H1 (cell line): ENCODE results near the gene ARRB1. TPM values are rescaled to one million over a fixed set of nuclear protein-coding genes. Genes with fewer than 3 reads are reported as not detected.

ENCODE experiments used
- CTCF ChIA-PET: fragments of 300-600 bp; sonication (Branson Sonifier 250); formaldehyde crosslinking; loops from one replicate; lab custom pipeline; 2021; ENCODE audit not compliant: partially characterized antibody; lab: Charles Lee
- POLR2A ChIA-PET: fragments of 300-600 bp; sonication (Branson Sonifier 250); formaldehyde crosslinking; loops from one replicate; lab custom pipeline; 2021; ENCODE audit warnings: inconsistent platforms; ENCODE audit not compliant: partially characterized antibody; lab: Charles Lee
- DNase-seq, 2 experiments: peaks; one replicate each; pipeline versions ENCODE4 v3.0.0 to v3.0.0-alpha.2; 2010 to 2022; ENCODE audit warnings: low spot score in 2 of 2, low read depth in 1 of 2, mixed read lengths in 1 of 2
- FAIRE-seq: peaks from 2 replicates; lab custom pipeline; 2011; peaks lifted over from hg19 to GRCh38; lab: Jason Lieb, UNC
- H2AFZ ChIP-seq: 2 replicates; pipeline ENCODE4 v1.8.1; 2012; ENCODE audit warnings: low read length, inconsistent platforms
- H2AK5ac ChIP-seq: 2 replicates; pipeline ENCODE4 v1.6.1; 2013; ENCODE audit warnings: low read depth, low read length
- H2BK120ac ChIP-seq: replicated peaks from 2 replicates; pipeline ENCODE3; 2013; ENCODE audit warnings: low read depth, low read length, inconsistent platforms
- H2BK12ac ChIP-seq: 2 replicates; pipeline ENCODE4 v1.6.1; 2013; ENCODE audit warnings: low read depth, low read length
- H2BK15ac ChIP-seq: 2 replicates; pipeline ENCODE4 v1.6.1; 2013; ENCODE audit warnings: low read length
- H2BK20ac ChIP-seq: 2 replicates; pipeline ENCODE4 v1.6.1; 2013; ENCODE audit warnings: low read length
- H2BK5ac ChIP-seq: 2 replicates; pipeline ENCODE4 v1.6.1; 2013; ENCODE audit warnings: low read depth, low read length
- H3K14ac ChIP-seq: 2 replicates; pipeline ENCODE4 v1.6.1; 2013; ENCODE audit warnings: inconsistent platforms; ENCODE audit not compliant: insufficient read length
- H3K18ac ChIP-seq: 2 replicates; pipeline ENCODE4 v1.6.1; 2013; ENCODE audit warnings: low read length; ENCODE audit errors: extremely low read depth
- H3K23ac ChIP-seq: 2 replicates; pipeline ENCODE4 v1.6.1; 2013; ENCODE audit warnings: inconsistent platforms; ENCODE audit not compliant: insufficient read length
- H3K23me2 ChIP-seq: 2 replicates; pipeline ENCODE4 v1.6.1; 2013; ENCODE audit warnings: low read depth, low read length
- H3K27ac ChIP-seq: 2 replicates; pipeline ENCODE4 v1.6.1; 2011; ENCODE audit warnings: low read depth, low read length, inconsistent platforms
- H3K27me3 ChIP-seq, 4 experiments: replicated peaks in 1 of 4; 1 replicate in 1 of 4; 2 replicates in 3 of 4; pipeline versions ENCODE4 v1.6.1 to v1.8.1; 2011 to 2013; ENCODE audit warnings: low read length in 3 of 4, mild to moderate bottlenecking in 3 of 4, inconsistent platforms in 2 of 4, mixed read lengths in 2 of 4, moderate library complexity in 1 of 4; ENCODE audit not compliant: control insufficient read depth in 3 of 4, insufficient read depth in 3 of 4; ENCODE audit errors: extremely low read depth in 1 of 4
- H3K36me3 ChIP-seq, 4 experiments: 2 replicates each; pipeline versions ENCODE4 v1.6.1 to v1.8.1; 2011 to 2013; ENCODE audit warnings: mild to moderate bottlenecking in 4 of 4, low read length in 3 of 4, moderate library complexity in 2 of 4, control low read depth in 1 of 4, inconsistent platforms in 1 of 4; ENCODE audit not compliant: insufficient read depth in 4 of 4, control insufficient read depth in 2 of 4
- H3K4ac ChIP-seq: replicated peaks from 2 replicates; pipeline ENCODE3; 2013; ENCODE audit warnings: low read length, low read depth, mixed read lengths, inconsistent platforms; ENCODE audit not compliant: insufficient read length
- H3K4me1 ChIP-seq, 4 experiments: replicated peaks in 1 of 4; 1 replicate in 1 of 4; 2 replicates in 3 of 4; pipeline versions ENCODE4 v1.6.1 to v1.8.1; 2011 to 2013; ENCODE audit warnings: low read length in 3 of 4, inconsistent platforms in 2 of 4, mixed read lengths in 1 of 4; ENCODE audit not compliant: insufficient read depth in 4 of 4, control insufficient read depth in 3 of 4
- H3K4me2 ChIP-seq, 2 experiments: 2 replicates each; pipeline versions ENCODE4 v1.6.1 to v1.8.1; 2011 to 2013; ENCODE audit warnings: low read depth in 2 of 2, low read length in 2 of 2, control low read depth in 1 of 2, inconsistent platforms in 1 of 2, mild to moderate bottlenecking in 1 of 2; ENCODE audit not compliant: insufficient read depth in 1 of 2
- H3K4me3 ChIP-seq, 4 experiments: fragments of 200-600, 300-600 bp in 1 of 4; sonication (generic), shearing (Covaris generic), sonication (Bioruptor Twin) in 1 of 4; 2 replicates each; pipeline versions ENCODE4 v1.5.1 to v1.8.1; 2011 to 2016; ENCODE audit warnings: low read length in 4 of 4, low read depth in 3 of 4, control low read depth in 2 of 4, inconsistent platforms in 2 of 4, mild to moderate bottlenecking in 2 of 4, mixed read lengths in 1 of 4, moderate library complexity in 1 of 4; ENCODE audit not compliant: insufficient read depth in 2 of 4; ENCODE audit errors: extremely low read depth in 1 of 4
- H3K56ac ChIP-seq: replicated peaks from 2 replicates; pipeline ENCODE3; 2013; ENCODE audit warnings: low read depth, mild to moderate bottlenecking, mixed read lengths, low read length, inconsistent platforms; ENCODE audit not compliant: insufficient read length
- H3K79me1 ChIP-seq: 2 replicates; pipeline ENCODE4 v1.6.1; 2013; ENCODE audit warnings: low read depth, low read length, control low read depth
- H3K79me2 ChIP-seq, 2 experiments: 2 replicates each; pipeline versions ENCODE4 v1.6.1 to v1.8.1; 2012 to 2013; ENCODE audit warnings: low read length in 2 of 2, mild to moderate bottlenecking in 2 of 2, inconsistent platforms in 1 of 2; ENCODE audit not compliant: insufficient read depth in 2 of 2, control insufficient read depth in 1 of 2
- H3K9ac ChIP-seq, 4 experiments: replicated peaks in 1 of 4; 1 replicate in 1 of 4; 2 replicates in 3 of 4; pipeline versions ENCODE4 v1.6.1 to v1.8.1; 2011 to 2013; ENCODE audit warnings: low read depth in 3 of 4, low read length in 3 of 4, control low read depth in 2 of 4, mild to moderate bottlenecking in 2 of 4, moderate library complexity in 2 of 4, inconsistent platforms in 1 of 4; ENCODE audit errors: extremely low read depth in 1 of 4
- H3K9me3 ChIP-seq, 2 experiments: 2 replicates each; pipeline versions ENCODE4 v1.6.1 to v1.8.1; 2012 to 2013; ENCODE audit warnings: mild to moderate bottlenecking in 2 of 2, moderate library complexity in 2 of 2, control low read depth in 1 of 2, inconsistent platforms in 1 of 2, low read depth in 1 of 2, low read length in 1 of 2, mixed read lengths in 1 of 2; ENCODE audit not compliant: insufficient read depth in 2 of 2
- H4K20me1 ChIP-seq, 2 experiments: replicated peaks in 1 of 2; 2 replicates each; pipeline versions ENCODE3 to v1.8.1; 2011 to 2013; ENCODE audit warnings: inconsistent platforms in 2 of 2, low read length in 2 of 2, mild to moderate bottlenecking in 1 of 2; ENCODE audit not compliant: insufficient read depth in 2 of 2, control insufficient read depth in 1 of 2
- H4K5ac ChIP-seq: 2 replicates; pipeline ENCODE4 v1.6.1; 2013; ENCODE audit warnings: low read length, low read depth, mixed read lengths, inconsistent platforms; ENCODE audit not compliant: insufficient read length
- H4K8ac ChIP-seq: 2 replicates; pipeline ENCODE4 v1.8.0; 2013; ENCODE audit warnings: mild to moderate bottlenecking, moderate library complexity, low read length, inconsistent platforms; ENCODE audit not compliant: insufficient read depth; ENCODE audit errors: extremely low read depth
- H4K91ac ChIP-seq: replicated peaks from 2 replicates; pipeline ENCODE3; 2013; ENCODE audit warnings: low read length, mixed read lengths, inconsistent platforms; ENCODE audit not compliant: insufficient read length
- CHD2 ChIP-seq: IDR thresholded peaks from 2 replicates; pipeline ENCODE4 v1.6.1; 2012; ENCODE audit warnings: low read length, improper control_type of control experiment
- CTBP2 ChIP-seq: IDR thresholded peaks from 2 replicates; pipeline ENCODE4 v1.7.0; 2011; ENCODE audit warnings: borderline replicate concordance, mild to moderate bottlenecking, moderate library complexity, mixed read lengths, low read length; ENCODE audit not compliant: insufficient read depth, insufficient read length
- GABPA ChIP-seq: IDR thresholded peaks from 2 replicates; pipeline ENCODE4 v1.6.1; 2011; ENCODE audit warnings: mild to moderate bottlenecking, low read length, moderate library complexity, borderline replicate concordance; ENCODE audit not compliant: insufficient read depth
- JUN ChIP-seq: IDR thresholded peaks from 2 replicates; pipeline ENCODE4 v1.6.1; 2011; ENCODE audit warnings: low read depth, mild to moderate bottlenecking, improper control_type of control experiment, low read length
- MAFK ChIP-seq: IDR thresholded peaks from 2 replicates; pipeline ENCODE4 v1.6.1; 2012; ENCODE audit warnings: low read depth, mild to moderate bottlenecking, improper control_type of control experiment, low read length
- PHF8 ChIP-seq: fragments of 200-600 bp; sonication (generic); conservative IDR thresholded peaks from 2 replicates; pipeline ENCODE4 v1.7.1; 2012; ENCODE audit warnings: low read depth, mild to moderate bottlenecking, inconsistent platforms, low read length, moderate library complexity
- YY1 ChIP-seq: IDR thresholded peaks from 2 replicates; pipeline ENCODE4 v1.6.1; 2011; ENCODE audit warnings: low read depth, mild to moderate bottlenecking, low read length
- WGBS, 2 experiments: shearing (Covaris generic) in 1 of 2; methylation state at CpG; one replicate each; pipeline versions ENCODE4 v1.1.6 to v1.1.7; 2013 to 2015; ENCODE audit warnings: low lambda C conversion rate in 2 of 2, mixed read lengths in 2 of 2, inconsistent platforms in 1 of 2, low coverage in 1 of 2, missing lambda C conversion rate in 1 of 2; ENCODE audit not compliant: insufficient replicate concordance in 2 of 2, insufficient coverage in 1 of 2, insufficient read length in 1 of 2; ENCODE audit errors: extremely low coverage in 1 of 2, missing lambda C conversion rate in 1 of 2; 5-methylcytosine and 5-hydroxymethylcytosine counted together
- polyA plus RNA-seq, 7 experiments: library from polyadenylated mRNA; depleted of rRNA in 3 of 7; stranded (reverse) in 5 of 7; unstranded in 2 of 7; fragments of >200 nt in 5 of 7; fragments of 200-250 nt in 2 of 7; gene quantifications; 1 replicate in 5 of 7; 2 replicates in 1 of 7; 4 replicates in 1 of 7; pipeline versions ENCODE4 v1.2.1 to v1.2.3, GENCODE V29; 2011 to 2013; ENCODE audit warnings: missing spikeins in 2 of 7, mixed read lengths in 2 of 7
- total RNA-seq: library from RNA; stranded (reverse); fragmentation: NEBNext Ultra II Directional; extraction: Animal tissue kit (Norgen Biotek cat#: 25700); gene quantifications from 2 replicates; pipeline ENCODE4 v1.2.1, GENCODE V29; 2021

The ARRB1 gene
- total and polyA plus RNA-seq, 2 of the 8 experiments (the other 6 are each of a cell fraction or from before 2014, with no cell fraction given): 9.4 to 31.8 TPM

DNA sequence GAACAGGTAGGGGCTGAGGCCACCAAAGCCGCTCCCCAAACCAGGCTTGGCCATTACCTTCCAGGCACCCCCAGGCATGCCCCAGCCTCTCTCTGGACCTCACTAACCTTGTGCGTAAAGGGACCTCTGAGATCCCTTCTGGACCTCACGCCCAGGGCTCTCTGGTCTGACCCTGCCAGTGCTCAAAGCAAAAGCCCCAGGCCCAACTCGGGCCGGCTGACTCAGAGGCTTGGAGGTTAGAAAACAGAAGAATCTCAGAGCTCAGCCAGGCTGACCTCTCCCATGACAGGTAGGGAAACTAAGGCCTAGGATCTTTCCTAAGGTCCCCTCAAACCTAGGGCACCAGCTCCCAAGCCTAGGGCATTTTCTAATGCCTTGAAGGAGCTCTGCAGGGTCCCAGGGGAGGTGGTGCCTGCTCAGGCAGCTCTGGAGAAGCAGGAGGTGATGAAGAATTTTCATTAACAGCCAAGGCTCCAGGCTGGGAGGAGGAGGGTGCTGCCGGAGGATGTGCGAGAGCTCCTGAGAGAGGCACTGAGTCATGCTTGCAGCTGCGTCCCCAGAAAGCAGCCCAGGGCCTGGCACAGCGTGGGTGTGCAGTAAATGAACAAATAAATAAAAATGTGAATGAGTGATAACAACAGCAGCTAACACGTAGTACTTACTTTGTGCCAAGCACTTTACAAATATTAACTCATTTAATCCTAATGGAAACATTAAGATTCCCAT is 25.6 kb downstream of the ARRB1 start:
- 88% methylated on average over 10 of the region's 10 CpGs; no CpG with 5 or more reads in 1 of the 2 experiments for WGBS, 2 experiments
- H3K4ac ChIP-seq: no peak overlapping the region
- H3K56ac ChIP-seq: no peak overlapping the region
- H3K4me2 ChIP-seq: no peak overlapping the region
- H3K14ac ChIP-seq: no peak overlapping the region
- no peaks in the 10 kb centered on the region for H3K27me3 ChIP-seq
- H3K36me3 ChIP-seq: no peaks in the 10 kb centered on the region
- H4K20me1 ChIP-seq: peaks cover 0 to 1% of the 10 kb centered on the region in 2 experiments
- H4K8ac ChIP-seq: no peak overlapping the region; the same call in 1 of the 2 replicates
- H2AFZ ChIP-seq: no peak overlapping the region
- TF ChIP-seq GABPA (no peak), CHD2 (no peak), PHF8 (no peak), YY1 (no peak), MAFK (no peak), JUN (no peak), CTBP2 (no peak)
- H3K23me2 ChIP-seq: no peaks in the 10 kb centered on the region
- no peak overlapping the region for H4K5ac ChIP-seq
- H3K9ac ChIP-seq: no peak overlapping the region
- H3K23ac ChIP-seq: no peak overlapping the region
- no peak overlapping the region for H2BK20ac ChIP-seq
- H3K79me1 ChIP-seq: no peaks in the 10 kb centered on the region
- 0 out of 2 replicates have a peak overlapping the region, but pooled peaks have one; percentile 4 for H3K18ac ChIP-seq
- H3K79me2 ChIP-seq: no peaks in the 10 kb centered on the region
- ChIA-PET POLR2A (interaction anchor here (1.3 kb wide), 1 partner anchor 75 kb away, joined by 3 read pairs; no protein-coding TSS in a partner anchor), CTCF (interaction anchor here (0.5 to 11.1 kb wide), 13 partner anchors 11 to 206 kb away, joined by 3 to 167 read pairs (median 4); no protein-coding TSS in a partner anchor)
- H2BK12ac ChIP-seq: no peak overlapping the region
- 0 out of 2 replicates have a peak overlapping the region, but pooled peaks have one; percentile 3 for H2AK5ac ChIP-seq
- H3K4me3 ChIP-seq: no peak overlapping the region
- no peak for FAIRE-seq
- no peak overlapping the region for H2BK120ac ChIP-seq
- no peak overlapping the region for H4K91ac ChIP-seq
- H3K9me3 ChIP-seq: no peaks in the 10 kb centered on the region
- H2BK15ac ChIP-seq: no peak overlapping the region; the same call in 1 of the 2 replicates
- H3K27ac ChIP-seq: peak overlapping the region; percentile 18; the same call in 1 of the 2 replicates
- DNase-seq: no peak
- H2BK5ac ChIP-seq: no peak overlapping the region
- peaks cover 0 to 10% (median 2%) of the 10 kb centered on the region in 4 experiments; a peak in 4 of 7 replicates for H3K4me1 ChIP-seq
